ENCODE measurements around the gene TMEM51.

Gene TMEM51

GRCh38 chr1:15153184-15153841 is at the start of gene TMEM51:
TSS of gene TMEM51 (plus strand) at chr1:15153747. CDS start at chr1:15215088, 61,341 bp downstream.
- DNase-seq (ENCODE audit: low spot score), result peak; percentile 49

GRCh38 chr1:15103906-15104305 is 49.6 kb upstream of the TMEM51 start:
- no peak for DNase-seq (ENCODE audit: low spot score)

GRCh38 chr1:15104768-15105167 is 48.8 kb upstream of the TMEM51 start:
- no peak for DNase-seq (ENCODE audit: low spot score)

- DNase-seq (ENCODE audit: low spot score), result peak; percentile 21
Observed at GRCh38 chr1:15106608-15107007, 46.9 kb upstream of the TMEM51 start.

GRCh38 chr1:15107058-15107687 is 46.4 kb upstream of the TMEM51 start:
- DNase-seq (ENCODE audit: low spot score), result no peak

GRCh38 chr1:15107911-15108310 is 45.6 kb upstream of the TMEM51 start:
- DNase-seq (ENCODE audit: low spot score), result no peak

- DNase-seq (ENCODE audit: low spot score), result no peak
Observed at GRCh38 chr1:15110128-15110866, 43.2 kb upstream of the TMEM51 start.

- no peak for DNase-seq (ENCODE audit: low spot score)
Observed at GRCh38 chr1:15110867-15111230, 42.7 kb upstream of the TMEM51 start.

- no peak for DNase-seq (ENCODE audit: low spot score)
Observed at GRCh38 chr1:15113146-15113545, 40.4 kb upstream of the TMEM51 start.

GRCh38 chr1:15114884-15115283 is 38.7 kb upstream of the TMEM51 start:
- no peak for DNase-seq (ENCODE audit: low spot score)

GRCh38 chr1:15115542-15116330 is 37.8 kb upstream of the TMEM51 start:
- DNase-seq (ENCODE audit: low spot score), result no peak

GRCh38 chr1:15116966-15117365 is 36.6 kb upstream of the TMEM51 start:
- no peak for DNase-seq (ENCODE audit: low spot score)

- DNase-seq (ENCODE audit: low spot score), result no peak
Observed at GRCh38 chr1:15117671-15118325, 35.7 kb upstream of the TMEM51 start.

- no peak for DNase-seq (ENCODE audit: low spot score)
Observed at GRCh38 chr1:15118579-15118978, 35.0 kb upstream of the TMEM51 start.

- DNase-seq (ENCODE audit: low spot score), result no peak
Observed at GRCh38 chr1:15120251-15120945, 33.1 kb upstream of the TMEM51 start.

GRCh38 chr1:15122331-15122730 is 31.2 kb upstream of the TMEM51 start:
- no peak for DNase-seq (ENCODE audit: low spot score)

GRCh38 chr1:15123270-15123669 is 30.3 kb upstream of the TMEM51 start:
- no peak for DNase-seq (ENCODE audit: low spot score)

GRCh38 chr1:15123925-15124324 is 29.6 kb upstream of the TMEM51 start:
- no peak for DNase-seq (ENCODE audit: low spot score)

- DNase-seq (ENCODE audit: low spot score), result no peak
Observed at GRCh38 chr1:15124362-15125100, 29.0 kb upstream of the TMEM51 start.

- no peak for DNase-seq (ENCODE audit: low spot score)
Observed at GRCh38 chr1:15125101-15125745, 28.3 kb upstream of the TMEM51 start.

All from RKO (cell line).